Measurements from ENCODE around the gene PITPNM2.
"Not testable (repeated sequence)": the region's sequence is repeated elsewhere in the genome, so short reads cannot be mapped to it uniquely, and the experiment has no call there.

The PITPNM2 gene

DNA sequence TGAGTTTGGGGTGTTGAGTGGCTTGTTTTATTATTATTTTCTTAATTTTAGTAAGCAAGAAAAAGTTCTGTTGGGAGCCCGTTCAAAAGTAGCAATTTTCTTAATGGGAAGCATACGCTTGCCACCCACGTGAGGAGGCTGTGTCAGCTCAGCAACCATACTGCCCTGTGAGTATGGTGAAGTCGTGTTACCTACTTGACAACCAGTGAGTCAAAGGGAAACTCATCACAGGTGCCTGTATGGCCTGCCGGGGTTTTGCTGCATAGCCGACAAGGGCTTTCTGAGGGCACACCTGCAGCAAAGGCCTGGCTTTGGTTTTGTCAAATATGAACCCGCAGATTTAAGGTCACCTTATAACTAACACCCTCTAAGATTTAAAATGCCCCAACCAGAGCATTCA, 31.1 kb downstream of the PITPNM2 start:
- no peak for DNase-seq

DNA sequence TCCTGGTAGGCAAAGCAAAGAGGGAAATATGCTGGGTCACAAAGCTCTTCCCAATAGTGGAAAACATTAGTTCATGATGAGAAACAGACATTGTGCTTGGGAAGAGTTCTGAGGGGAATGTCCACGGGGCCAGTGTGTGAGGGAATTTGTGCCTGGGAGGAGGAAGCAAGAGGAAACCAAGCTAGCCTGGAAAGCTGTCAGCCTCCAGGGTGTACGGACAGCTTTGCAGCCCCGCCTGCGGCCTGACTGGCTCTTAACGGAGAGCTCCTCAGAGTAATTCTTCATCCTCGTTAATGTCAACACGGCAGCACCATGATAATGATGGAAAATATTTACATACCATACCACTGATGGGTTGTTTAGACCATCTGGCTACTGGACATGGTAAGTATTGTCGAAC, 32.4 kb downstream of the PITPNM2 start:
- peak; percentile 76 for DNase-seq

DNA sequence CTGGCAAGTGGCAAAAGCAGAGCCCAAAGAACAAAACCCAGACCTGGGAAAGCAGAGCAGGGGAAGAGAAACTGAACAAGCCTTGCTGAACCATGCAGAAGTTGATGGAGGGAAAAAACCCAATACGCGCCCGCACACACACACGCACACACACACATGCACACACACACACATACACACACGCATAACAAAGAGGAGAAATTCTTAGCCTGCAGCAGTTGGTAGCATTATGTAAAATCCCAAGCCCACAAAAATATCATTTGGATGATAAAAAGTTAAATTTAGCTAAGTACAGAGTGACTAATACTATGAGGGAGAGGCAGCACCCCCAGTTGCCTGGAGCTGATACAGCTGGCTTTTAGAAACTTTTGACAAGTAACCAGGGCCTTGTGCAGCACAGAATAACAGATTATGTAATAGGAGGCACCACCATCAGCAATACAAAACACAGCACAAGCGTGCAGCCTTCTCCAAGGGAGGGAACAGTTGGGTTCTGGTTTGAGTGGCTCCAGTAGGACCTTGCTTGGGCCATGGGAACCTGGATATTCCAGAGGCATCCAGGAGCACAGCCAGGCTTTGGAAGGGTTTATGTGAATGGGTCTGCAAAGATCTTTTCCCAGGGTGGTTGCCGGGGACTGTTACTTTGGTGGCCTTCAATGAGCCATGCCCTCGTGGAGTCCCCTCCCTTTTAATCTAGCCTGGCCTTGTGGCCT, 35.3 kb downstream of the PITPNM2 start:
- DNase-seq = no peak

DNA sequence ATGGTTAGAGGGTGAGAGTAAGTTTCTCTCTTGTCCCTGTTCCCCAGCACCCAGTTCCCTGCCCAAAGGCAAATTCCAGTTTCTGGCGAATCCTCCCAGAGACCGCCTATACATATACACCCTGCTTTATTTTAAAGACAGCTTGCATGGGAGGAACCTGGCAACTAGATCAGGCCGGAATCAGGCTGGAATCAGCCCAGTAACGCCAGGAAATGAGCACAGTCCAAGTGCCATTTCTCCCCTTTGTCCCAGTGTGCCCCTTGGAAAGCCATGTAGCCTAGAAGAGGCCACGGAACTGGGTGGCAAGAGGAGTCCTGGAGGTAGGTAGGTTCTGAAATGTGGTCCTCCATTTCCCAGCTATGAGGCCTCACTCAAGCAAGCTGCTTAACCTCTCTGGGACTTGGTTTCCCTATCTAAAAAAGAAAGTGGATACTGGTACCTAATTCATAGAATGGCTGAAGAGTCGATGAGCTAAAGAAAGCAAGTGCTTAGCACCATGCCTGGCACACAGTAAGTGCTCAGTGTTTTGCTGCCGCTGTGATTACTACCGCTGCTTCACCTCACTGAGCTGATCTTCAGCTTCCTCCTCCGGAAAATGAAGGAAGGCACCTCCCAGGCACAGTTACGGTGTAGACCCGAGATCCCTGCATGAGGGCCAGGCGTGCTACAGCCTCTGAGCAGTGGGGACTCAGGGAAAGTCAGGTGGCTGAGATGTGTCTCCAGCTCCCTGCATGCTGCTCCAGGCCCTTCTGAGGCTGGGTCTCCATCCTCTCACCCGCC, 36.4 kb downstream of the PITPNM2 start:
- no peak for DNase-seq

DNA sequence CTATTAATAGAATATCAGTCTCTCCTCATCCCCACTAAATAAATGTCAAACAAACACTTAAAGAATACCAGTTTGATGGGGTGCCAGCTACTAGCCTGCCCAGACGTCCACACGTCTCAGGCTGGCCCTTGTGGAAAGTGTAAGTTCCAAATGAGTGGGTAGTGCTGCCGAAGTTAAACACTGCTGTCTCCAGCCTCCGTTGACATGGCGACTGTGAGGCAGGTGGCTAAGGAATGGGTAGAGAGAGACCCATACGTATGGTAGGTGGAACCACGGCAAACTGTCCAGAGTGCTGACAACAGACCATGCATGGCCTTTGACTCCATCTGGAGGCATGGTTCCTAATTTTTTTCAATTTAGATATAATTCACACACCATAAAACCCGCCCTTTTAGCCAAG, 37.9 kb downstream of the PITPNM2 start:
- peak; percentile 75 for DNase-seq

DNA sequence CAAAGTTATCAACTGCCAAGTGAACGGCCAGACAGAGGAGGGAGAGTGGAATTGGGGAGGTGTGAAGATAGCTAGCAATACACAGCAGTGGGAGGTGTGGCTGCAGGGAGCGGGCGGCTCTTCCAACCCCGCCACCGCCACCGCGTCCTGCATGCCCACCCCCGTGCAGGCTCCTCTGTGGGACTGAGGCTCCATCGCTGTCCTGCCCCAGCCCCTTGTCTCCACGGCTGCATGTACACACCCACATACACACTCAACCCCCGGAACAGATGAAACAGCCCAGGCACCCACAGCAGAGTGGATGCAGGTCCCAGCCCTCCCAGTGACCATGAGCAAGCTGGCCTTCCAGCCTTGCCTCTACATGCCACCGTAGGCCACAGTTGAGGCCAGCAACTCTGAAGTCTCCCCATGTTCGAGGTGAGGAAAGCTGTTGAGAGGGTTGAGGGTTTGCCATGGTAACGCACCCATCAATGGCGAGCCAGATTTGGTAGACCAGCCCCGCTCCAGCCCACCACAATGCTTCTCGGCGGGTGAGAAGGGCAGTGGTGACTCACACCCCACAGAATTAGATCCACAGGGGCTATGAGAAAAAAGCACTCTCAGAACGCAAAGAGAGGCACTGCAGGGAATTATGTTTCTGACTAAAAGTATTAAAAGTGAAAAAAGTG, 39.3 kb downstream of the PITPNM2 start:
- DNase-seq = no peak

DNA sequence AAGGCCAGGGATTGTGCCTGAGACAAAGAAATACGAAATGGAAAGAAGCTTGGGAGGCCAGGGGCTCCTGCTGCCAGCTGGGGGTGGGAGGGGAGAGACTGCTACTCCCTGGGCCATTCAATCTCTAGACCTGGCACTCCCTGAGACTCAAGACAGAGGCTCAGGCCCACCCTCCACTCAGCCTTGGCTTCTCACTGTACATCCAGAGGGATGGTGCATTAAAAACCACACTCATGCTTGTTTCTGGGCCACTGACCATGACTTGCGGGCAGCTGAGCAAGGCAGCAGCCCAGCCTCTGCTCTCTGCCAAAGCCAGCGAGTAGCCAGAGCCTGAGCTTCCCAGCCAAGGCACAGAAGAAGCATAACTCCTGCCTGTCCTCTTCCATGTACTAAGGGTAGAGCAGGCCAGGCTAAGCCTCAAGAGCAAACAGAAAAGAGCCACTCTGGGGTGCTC, 41.5 kb downstream of the PITPNM2 start:
- no peak for DNase-seq

DNA sequence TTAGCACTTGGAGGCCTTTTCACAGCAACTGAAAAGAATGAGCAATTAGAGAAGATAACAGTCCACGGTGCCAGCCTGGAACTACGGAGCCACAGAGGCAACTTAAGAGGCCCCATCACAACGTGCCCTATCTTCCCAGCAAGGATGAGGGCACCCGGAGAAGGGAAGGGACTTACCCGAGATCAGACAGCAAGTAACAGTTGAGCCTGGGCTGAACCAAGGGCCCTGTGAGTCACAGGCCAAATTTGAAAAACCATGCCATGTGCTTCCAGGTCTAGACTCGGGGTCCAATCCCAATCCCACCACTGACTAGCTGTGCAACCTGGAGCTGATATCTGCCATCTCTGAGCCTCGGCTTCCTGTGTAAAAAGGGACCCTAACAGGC, 42.2 kb downstream of the PITPNM2 start:
- DNase-seq = no peak

DNA sequence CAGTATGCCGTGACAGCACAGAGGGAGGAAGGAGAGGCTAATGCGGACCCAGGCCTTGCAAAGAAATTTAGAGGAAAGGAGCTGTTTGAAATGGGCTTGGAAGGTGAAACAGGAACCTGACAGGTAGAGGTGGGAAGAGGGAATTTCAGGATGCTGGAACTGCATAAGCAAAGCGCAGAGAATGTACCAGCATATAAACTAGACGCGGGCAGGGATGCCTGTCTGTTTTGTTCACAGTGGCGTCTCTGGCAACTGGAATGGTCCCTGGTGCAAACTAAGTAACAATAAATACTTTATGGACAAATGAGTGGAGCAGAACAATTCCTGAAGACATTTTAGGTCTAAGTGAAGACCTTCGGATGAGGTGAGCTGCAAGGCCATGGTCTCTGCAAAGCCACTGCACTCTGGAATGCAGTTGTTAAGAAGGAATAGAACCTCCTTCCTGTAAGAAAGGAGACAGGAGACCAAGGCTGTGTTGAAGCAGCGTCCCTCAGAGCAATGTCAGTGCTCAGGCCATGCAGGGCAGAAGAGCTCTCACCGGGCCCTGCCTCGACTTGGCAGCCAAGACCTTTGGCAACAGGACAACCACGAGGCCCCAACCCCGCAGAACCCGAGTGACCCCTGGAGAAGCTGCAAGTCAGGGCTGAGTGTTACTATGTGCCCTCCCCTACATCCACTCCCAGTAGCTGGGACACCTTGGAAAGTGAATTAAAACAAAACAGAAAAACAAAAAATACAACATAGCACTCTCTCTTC, 42.8 kb downstream of the PITPNM2 start:
- no peak for DNase-seq

DNA sequence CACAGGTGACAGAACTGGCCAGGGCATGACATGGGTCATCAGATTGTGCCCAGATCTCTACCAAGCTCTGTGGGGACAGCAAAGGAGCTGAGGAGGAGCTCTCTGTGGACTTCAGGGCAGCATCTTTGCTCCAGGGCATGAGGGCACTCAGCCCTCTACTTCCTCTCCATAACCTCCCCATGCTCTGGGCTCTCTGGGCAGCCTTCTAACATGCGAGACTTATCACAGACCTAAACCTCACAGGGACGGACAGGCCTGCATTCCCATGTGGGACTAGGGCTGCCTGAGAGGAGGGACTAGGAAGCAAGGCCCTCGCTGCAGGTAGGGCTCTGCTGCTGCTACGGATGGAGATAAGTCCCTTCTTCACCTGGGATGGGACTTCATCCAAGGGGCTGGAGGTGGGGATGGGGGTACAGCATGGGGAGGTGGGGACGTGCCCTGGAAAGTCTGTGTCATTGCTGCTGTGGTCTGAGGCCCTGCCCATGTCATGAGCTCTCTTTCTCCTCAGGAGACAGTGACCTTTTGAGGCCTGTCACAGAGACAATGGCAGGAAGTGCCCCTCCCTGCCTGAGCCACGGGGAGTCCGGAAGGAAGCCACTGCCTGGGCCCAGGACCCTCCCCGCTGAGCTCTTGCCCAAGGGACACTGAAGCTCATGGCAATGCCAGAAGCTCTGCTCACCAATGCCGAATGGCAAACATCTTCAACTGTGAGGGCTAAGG, 44.1 kb downstream of the PITPNM2 start:
- DNase-seq = peak; percentile 73

DNA sequence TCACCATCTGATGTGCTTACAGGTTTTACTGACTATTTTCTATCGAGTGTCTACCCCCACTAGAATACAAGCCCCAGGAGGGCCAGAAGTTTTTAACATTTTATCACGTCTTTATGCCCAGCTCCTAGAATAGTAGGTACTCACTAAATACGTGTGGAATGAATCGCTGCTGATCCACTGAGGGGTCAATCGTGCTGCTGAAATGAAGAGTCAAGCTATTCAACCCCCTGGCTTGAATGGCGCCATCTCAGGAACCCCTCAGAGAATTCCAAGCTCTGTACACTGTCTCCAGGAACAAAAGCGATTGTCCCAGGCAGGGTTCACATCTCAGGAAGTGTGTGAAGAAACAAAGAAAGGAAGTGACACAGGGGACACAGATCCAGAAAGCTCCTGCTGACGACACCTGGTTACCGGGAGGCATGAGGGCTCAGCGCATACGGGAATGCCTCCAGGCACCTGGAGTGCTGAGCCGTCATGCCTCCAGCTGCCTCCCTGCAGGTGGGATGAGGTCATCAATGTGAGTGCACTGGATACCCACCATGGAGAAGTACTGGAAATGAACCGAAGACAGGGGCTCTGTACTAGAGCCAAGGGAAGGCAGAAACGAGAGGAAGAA, 45.6 kb downstream of the PITPNM2 start:
- peak; percentile 95 for DNase-seq

DNA sequence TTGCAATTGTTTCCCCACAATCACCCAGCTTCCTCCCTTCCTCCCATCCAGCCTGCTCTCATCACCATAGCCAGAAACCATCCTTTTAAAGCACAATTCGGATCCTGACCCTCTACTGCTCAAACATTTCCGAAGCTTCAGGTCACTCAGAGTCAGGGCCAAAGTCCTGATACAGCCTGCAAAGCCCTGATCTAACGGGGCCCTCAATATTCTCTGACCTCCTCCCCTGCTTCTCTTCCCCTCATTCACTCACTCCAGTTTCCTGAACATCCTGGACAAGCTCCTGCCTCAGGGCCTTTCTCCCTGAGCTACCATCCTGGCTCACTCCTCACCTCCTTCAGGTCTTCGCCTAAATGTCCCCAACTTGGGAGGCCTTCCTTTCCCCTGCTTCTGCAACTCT, 46.1 kb downstream of the PITPNM2 start:
- DNase-seq = no peak

DNA sequence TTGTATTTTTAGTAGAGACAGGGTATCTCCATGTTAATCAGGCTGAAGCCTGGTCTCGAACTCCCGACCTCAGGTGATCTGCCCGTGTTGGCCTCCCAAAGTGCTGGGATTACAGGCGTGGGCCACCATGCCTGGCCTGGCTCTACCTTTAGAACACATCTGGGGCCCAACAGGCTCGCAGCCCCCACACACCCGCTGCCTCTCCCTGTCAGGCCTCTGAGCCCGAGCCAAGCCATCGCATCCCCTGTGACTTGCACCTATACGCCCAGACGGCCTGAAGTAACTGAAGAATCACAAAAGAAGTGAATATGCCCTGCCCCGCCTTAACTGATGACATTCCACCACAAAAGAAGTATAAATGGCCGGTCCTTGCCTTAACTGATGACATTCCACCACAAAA, 46.8 kb downstream of the PITPNM2 start:
- not testable (repeated sequence) for DNase-seq

DNA sequence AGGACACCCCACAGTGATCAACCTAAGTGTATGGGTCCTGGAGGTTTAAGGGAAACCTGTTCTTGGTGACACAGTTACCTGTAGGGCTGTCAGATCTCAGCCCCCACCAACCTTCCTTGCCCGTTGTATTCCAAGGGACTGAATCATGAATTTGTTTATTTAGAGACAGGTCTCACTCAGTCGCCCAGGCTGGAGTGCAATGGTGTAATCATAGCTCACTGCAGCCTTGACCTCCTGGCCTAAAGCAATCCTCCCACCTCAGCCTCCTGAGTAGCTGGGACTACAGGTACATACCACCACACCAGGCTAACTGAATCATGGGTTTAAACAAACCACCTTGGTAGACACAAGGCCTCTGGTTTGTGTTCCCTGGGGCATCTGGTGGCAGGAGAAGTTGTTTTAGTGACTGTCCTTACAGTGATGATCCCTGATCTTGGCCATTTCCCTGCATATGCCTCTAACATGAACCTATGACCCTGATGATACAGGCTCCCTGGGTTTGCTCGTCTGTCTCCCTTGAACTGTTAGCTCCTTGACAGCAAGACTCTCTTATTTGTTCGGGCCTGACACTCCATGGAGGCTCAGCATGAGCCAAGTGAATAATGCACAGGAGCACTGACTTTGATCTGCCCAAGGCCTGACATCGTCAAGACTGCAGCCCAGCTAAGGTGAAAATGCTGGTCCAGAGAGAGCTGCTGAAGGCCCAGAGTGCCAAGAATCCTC, 47.9 kb downstream of the PITPNM2 start:
- no peak for DNase-seq

DNA sequence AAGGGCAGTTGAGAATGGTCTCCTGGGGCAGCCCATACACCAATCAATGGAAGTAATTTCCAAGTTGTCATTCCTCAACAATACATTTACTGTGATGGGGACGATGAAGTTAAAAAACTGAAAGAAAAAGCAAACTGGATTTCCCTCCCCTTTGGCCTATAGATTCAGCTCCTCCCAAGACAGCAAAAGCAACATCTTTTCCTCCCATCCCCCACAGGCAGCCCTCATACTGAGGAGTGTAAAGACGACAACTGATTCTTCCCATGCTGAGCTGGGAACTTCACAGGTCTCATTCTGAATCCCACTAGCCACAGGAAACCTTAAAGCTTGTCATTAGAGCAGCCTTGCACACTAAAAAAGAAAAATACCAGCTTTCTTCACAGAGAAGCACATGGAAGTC, 48.5 kb downstream of the PITPNM2 start:
- no peak for DNase-seq

DNA sequence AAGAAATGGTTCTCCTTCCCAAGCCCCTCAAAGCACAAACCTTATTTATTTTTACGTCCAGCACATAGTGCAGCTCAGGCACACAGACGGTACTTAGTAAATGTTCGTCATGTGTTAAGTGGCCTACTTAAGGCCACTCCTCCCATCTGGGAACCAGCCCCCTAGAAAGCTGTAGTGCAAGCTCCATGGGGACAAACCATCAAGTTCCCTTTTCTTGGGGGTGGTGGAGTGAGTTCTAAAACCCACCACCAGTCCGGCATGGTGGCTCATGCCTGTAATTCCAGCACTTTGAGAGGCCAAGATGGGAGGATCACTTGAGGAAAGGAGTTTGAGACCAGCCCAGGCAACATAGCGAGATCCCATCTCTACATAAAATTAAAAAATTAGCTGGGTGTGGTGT, 49.4 kb downstream of the PITPNM2 start:
- no peak for DNase-seq

Data from NCI-H146 (cell line).